Muscle of leg (tissue), 11 donors: ENCODE results near the gene RRAS2. TPM values are rescaled to one million over a fixed set of nuclear protein-coding genes. Genes with fewer than 3 reads are reported as not detected.

Source experiments
- DNase-seq: peaks from one replicate; pipeline ENCODE4 v3.0.0; 2013
- H3K27ac ChIP-seq: one replicate; pipeline ENCODE4 v1.5.1; 2013; ENCODE audit warnings: mild to moderate bottlenecking, low read length, control low read depth
- H3K27me3 ChIP-seq: one replicate; pipeline ENCODE4 v1.6.1; 2013; ENCODE audit warnings: low read length; ENCODE audit not compliant: control insufficient read depth, insufficient read depth
- H3K36me3 ChIP-seq: one replicate; pipeline ENCODE4 v1.6.1; 2013; ENCODE audit warnings: low read length; ENCODE audit not compliant: control insufficient read depth, insufficient read depth
- H3K4me1 ChIP-seq: one replicate; pipeline ENCODE4 v1.6.1; 2013; ENCODE audit warnings: low read length; ENCODE audit not compliant: control insufficient read depth, insufficient read depth
- H3K4me3 ChIP-seq: one replicate; pipeline ENCODE4 v1.5.1; 2013; ENCODE audit warnings: low read length, control low read depth
- H3K9me3 ChIP-seq: replicated peaks from 2 replicates; pipeline ENCODE4 v1.6.1; 2013; ENCODE audit warnings: low read depth, low read length; ENCODE audit not compliant: control insufficient read depth
- WGBS: methylation state at CpG from one replicate; pipeline ENCODE4 v1.1.5; 2013; ENCODE audit warnings: missing lambda C conversion rate; ENCODE audit not compliant: insufficient coverage; 5-methylcytosine and 5-hydroxymethylcytosine counted together
- polyA plus RNA-seq, 8 donors: library from polyadenylated mRNA; unstranded; fragments of 120-200 nt; gene quantifications; one replicate each; pipeline versions ENCODE4 v1.2.1 to v1.2.3, GENCODE V29; 2013; ENCODE audit warnings: inconsistent platforms in 1 of 8, low replicate concordance in 1 of 8; ENCODE audit not compliant: insufficient read length in 8 of 8, insufficient read depth in 1 of 8
- total RNA-seq: library from RNA; stranded (reverse); fragments of 120-200 nt; gene quantifications from one replicate; pipeline ENCODE4 v1.2.4, GENCODE V29; 2013

RRAS2 gene
- total and polyA plus RNA-seq, 9 donors: 34.4 to 49.3 (median 39.4) TPM

DNA sequence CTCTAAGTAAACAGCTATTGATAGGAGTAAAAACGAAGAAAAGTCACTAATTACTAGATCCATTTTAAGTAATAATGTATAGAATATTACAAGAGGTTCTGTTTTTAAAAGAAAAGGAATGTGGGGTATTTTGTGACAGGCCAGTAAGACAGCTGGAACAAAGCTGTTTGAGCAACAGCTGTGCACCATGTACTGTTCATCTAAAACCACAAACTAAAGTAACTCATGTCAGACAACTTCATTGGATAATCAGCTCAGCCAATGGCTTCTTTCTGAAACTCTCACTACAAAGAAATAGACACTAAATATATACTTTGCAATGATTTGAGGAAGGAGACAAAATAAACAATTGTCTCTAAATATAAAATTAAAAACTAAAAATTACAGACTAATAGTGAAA, 16.1 kb downstream of the RRAS2 start:
- Histone ChIP-seq H3K4me1 (no peaks in the 10 kb centered on the region), H3K27me3 (no peaks in the 10 kb centered on the region), H3K4me3 (no peak overlapping the region), H3K9me3 (peaks cover 3% of the 10 kb centered on the region), H3K27ac (peak overlapping the region; percentile 43), H3K36me3 (no peaks in the 10 kb centered on the region)
- peak; percentile 45 for DNase-seq
- no CpG with 5 or more reads among the region's 1 CpG for WGBS

- Histone ChIP-seq H3K9me3 (peaks cover 5% of the 10 kb centered on the region), H3K4me3 (no peak overlapping the region), H3K36me3 (no peaks in the 10 kb centered on the region), H3K4me1 (no peaks in the 10 kb centered on the region), H3K27ac (no peak overlapping the region), H3K27me3 (no peaks in the 10 kb centered on the region)
- WGBS: no CpG with 5 or more reads among the region's 3 CpGs
- DNase-seq: no peak
Observed at GRCh38 chr11:14341968-14342367, 17.0 kb downstream of the RRAS2 start.

DNA sequence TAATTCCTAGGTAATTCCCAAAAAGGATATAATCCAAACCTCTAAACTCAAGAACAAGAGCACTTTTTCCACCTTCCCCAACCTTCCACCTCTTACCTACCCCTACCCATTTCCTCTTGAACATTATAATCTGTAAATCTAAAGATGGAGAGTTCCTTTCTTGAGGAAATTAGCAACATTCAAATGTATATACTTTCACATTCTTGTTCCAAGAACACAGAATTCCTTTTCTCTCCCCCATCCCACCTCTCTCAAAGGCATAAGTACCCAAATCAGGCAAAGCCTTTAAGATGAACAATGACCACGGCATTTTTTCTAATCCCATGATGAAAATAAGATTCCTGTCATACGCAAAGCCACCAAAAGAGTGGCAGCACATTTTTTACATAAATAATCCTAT, 18.3 kb downstream of the RRAS2 start:
- no peaks in the 10 kb centered on the region for H3K36me3 ChIP-seq
- peaks cover 3% of the 10 kb centered on the region for H3K4me1 ChIP-seq
- no peak overlapping the region for H3K27ac ChIP-seq
- no peaks in the 10 kb centered on the region for H3K27me3 ChIP-seq
- DNase-seq: no peak
- H3K4me3 ChIP-seq: no peak overlapping the region
- 33% methylated on average over 1 of the region's 2 CpGs for WGBS
- H3K9me3 ChIP-seq: peaks cover 7% of the 10 kb centered on the region

GRCh38 chr11:14339356-14339755, 19.6 kb downstream of the RRAS2 start:
- H3K27me3 ChIP-seq: no peaks in the 10 kb centered on the region
- H3K4me3 ChIP-seq: no peak overlapping the region
- no peak overlapping the region for H3K27ac ChIP-seq
- H3K4me1 ChIP-seq: peaks cover 3% of the 10 kb centered on the region
- DNase-seq: no peak
- no CpG with 5 or more reads among the region's 1 CpG for WGBS
- H3K9me3 ChIP-seq: peaks cover 7% of the 10 kb centered on the region
- H3K36me3 ChIP-seq: no peaks in the 10 kb centered on the region

DNA sequence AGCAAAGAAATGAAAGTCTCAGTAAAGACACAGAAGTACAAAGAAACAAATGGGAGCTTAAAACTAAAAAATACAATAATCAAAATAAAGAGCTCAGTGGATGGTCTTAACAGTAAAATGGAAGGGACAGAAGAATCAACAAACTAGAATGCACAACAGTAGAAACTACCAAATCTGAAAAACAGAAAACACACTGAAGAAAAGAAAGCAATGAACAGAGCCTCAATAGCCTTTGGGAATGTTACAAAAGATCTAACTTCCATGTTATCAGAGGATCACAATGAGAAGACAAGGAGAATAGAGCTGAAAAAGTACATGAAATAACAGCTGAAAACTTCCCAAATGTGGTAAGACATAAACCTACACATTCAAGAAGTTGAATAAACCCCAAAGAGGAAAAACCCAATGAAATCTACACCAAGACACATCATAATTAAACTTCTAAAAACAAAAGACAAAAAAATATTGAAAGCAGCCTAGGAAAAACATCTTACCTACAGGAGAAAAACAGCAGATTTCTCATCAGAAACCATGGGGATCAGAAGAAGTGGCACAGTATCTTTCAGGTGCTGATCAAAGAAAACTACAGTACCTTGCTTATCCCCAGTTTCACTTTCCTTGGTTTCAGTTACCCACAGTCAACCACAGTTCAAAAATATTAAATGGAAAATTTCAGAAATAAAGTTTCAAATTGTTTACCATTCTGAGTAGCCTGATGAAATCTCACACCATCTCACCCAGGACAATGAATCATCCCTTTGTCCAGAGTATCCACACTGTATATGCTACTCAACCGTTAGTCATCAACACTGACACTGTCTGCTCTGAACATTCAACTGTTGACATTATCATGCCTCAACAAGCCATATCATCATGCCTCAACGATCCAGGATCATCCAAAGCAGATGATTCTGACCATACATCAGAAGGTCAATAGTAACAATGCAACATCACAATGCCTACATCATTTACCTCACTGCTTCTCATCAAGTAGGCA, 22.2 kb downstream of the RRAS2 start:
- no peak overlapping the region for H3K4me3 ChIP-seq
- 100% methylated on average over 2 of the region's 2 CpGs for WGBS
- peaks cover 7% of the 10 kb centered on the region for H3K9me3 ChIP-seq
- H3K27me3 ChIP-seq: no peaks in the 10 kb centered on the region
- DNase-seq: no peak
- peaks cover 3% of the 10 kb centered on the region for H3K4me1 ChIP-seq
- H3K27ac ChIP-seq: no peak overlapping the region
- H3K36me3 ChIP-seq: no peaks in the 10 kb centered on the region

DNA sequence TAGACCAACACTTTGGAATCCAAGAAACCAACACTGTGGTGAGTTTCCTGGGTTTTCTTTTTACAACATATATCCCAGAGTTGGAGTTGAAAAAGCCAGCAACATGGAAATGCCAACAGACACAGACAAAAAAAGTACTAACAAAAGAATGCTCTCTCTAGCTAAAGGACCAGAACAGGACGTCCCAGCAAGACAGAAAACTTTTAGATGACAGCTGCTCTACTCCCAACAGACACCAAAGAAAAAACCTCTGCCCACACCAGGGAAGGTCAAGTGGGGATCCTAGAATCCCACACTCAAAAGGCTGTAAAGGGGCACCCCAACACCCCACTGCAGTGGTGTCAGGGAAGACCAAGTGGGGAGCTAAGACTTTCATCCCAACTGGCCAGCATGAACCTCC, 23.3 kb downstream of the RRAS2 start:
- H3K4me1 ChIP-seq: peaks cover 3% of the 10 kb centered on the region
- DNase-seq: no peak
- H3K4me3 ChIP-seq: no peak overlapping the region
- WGBS: 40% methylated on average over 1 of the region's 1 CpG
- H3K9me3 ChIP-seq: peaks cover 7% of the 10 kb centered on the region
- no peak overlapping the region for H3K27ac ChIP-seq
- H3K27me3 ChIP-seq: no peaks in the 10 kb centered on the region
- H3K36me3 ChIP-seq: no peaks in the 10 kb centered on the region

DNA sequence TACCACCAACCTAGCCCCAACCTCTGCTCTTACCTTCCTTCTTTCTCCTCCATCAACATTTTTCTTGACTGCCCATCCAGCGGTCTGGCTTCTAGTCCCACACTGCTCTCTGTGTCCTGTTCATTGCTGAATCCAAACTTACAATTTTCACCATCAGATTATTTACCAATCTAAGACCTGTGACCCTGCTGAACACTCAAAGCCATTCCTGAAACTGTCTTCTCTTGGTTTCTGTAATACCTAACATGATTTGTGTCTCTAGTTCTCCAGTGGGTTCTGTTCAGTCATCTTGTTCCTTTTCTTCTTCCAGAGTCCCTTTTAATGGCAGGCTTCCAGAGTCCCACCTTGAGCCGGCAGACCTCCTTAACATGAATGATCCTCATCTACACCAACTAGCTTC, 24.1 kb downstream of the RRAS2 start:
- Histone ChIP-seq H3K4me3 (no peak overlapping the region), H3K9me3 (peaks cover 7% of the 10 kb centered on the region), H3K4me1 (peaks cover 3% of the 10 kb centered on the region), H3K36me3 (no peaks in the 10 kb centered on the region), H3K27ac (no peak overlapping the region), H3K27me3 (no peaks in the 10 kb centered on the region)
- 55% methylated on average over 2 of the region's 2 CpGs for WGBS
- no peak for DNase-seq

DNA sequence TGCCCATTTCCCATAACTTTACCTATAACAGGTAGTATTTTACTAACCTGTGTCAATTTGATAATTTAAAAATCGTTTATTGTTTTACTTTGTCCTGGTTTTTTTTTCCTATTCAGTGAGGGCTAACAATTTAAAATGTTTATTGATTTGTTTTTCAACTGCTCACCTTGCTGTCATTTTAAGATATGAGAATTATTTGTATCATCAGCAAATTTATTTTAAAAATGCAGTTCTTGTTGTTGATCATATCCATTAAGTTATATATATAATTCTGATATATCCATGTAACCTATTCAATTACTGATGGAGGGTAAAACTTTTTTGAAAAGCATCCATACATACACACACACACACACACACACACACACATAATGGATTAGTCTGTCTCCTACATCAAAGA, 24.8 kb downstream of the RRAS2 start:
- Histone ChIP-seq H3K27me3 (no peaks in the 10 kb centered on the region), H3K9me3 (peaks cover 7% of the 10 kb centered on the region), H3K4me3 (no peak overlapping the region), H3K36me3 (no peaks in the 10 kb centered on the region), H3K27ac (no peak overlapping the region), H3K4me1 (peaks cover 3% of the 10 kb centered on the region)
- no CpG with 5 or more reads among the region's 1 CpG for WGBS
- DNase-seq: no peak

- no peak for DNase-seq
- Histone ChIP-seq H3K27ac (no peak overlapping the region), H3K9me3 (peaks cover 5% of the 10 kb centered on the region), H3K4me3 (no peak overlapping the region), H3K27me3 (no peaks in the 10 kb centered on the region), H3K4me1 (peaks cover 3% of the 10 kb centered on the region), H3K36me3 (no peaks in the 10 kb centered on the region)
- no CpG with 5 or more reads among the region's 6 CpGs for WGBS
Observed at GRCh38 chr11:14331476-14332136, 27.4 kb downstream of the RRAS2 start.

DNA sequence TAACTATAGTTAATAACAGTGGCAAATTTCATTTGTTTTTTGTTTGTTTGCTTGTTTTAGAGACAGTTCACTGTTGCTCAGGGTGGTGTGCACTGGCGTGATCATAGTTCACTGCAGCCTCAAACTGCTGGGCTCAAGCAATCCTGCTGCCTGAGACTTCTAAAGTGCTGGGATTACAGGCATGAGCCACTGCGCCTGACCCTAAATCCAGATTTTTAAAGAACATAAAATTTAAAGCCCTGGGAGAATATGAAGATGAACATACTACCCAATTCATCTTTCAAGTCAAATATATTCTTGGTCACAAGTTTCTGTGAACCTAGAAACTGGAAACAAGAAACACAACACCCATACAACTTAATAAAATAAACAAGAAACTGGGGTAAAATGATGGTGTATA, 28.1 kb downstream of the RRAS2 start:
- no CpG with 5 or more reads among the region's 2 CpGs for WGBS
- no peak overlapping the region for H3K4me3 ChIP-seq
- H3K36me3 ChIP-seq: no peaks in the 10 kb centered on the region
- no peaks in the 10 kb centered on the region for H3K27me3 ChIP-seq
- no peak for DNase-seq
- peaks cover 1% of the 10 kb centered on the region for H3K9me3 ChIP-seq
- no peak overlapping the region for H3K27ac ChIP-seq
- H3K4me1 ChIP-seq: peaks cover 1% of the 10 kb centered on the region
